GM18507 (cell line): ENCODE measurements around the gene PRKAG3.
"Not testable (repeated sequence)": the region's sequence is repeated elsewhere in the genome, so short reads cannot be mapped to it uniquely, and the experiment has no call there.

Experiments used
- DNase-seq: peaks from one replicate; pipeline ENCODE4 v3.0.0; 2011; ENCODE audit warnings: low read depth; ENCODE audit not compliant: insufficient read length; ENCODE audit errors: extremely low spot score
- FAIRE-seq: peaks from 2 replicates; lab custom pipeline; 2011; peaks lifted over from hg19 to GRCh38; lab: Jason Lieb, UNC

PRKAG3 gene

DNA sequence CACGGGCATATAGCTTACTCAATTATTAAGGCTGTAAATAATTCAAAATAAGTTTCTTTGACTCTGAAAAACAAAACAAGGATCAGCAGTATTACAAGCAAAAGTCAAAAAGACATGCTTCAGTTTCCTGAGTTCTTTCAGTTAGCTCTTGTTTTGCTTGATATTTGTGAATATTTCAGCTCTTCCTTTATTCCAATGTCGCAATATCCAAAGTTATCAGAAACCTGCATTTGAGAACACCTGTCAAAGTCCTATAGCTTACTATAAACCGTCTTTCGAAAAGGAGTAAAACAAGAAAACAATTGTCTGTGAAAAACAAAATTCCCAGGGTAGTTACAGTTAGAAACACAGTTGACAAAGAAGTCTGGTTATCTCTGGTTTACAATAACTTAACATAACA is 34.9 kb downstream of the PRKAG3 start:
- FAIRE-seq, result no peak

DNA sequence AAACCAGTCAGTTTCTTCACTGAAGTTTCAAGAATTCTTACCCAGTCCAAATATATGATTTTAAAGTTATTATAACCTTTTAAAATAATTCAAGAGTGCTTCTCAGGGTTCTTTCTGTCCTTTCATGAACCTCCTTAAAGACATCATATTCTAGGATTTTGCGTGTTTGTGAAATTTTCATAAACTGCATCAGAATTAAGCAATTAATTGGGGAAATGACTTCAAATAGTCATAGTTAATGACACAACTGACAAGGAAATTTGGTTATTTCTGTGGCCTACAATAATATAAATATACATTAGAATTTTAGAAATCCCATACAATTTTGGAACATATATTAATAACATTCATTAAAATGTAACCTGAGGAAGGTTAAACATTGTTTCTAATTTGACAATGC is 39.2 kb downstream of the PRKAG3 start:
- DNase-seq, result no peak
- FAIRE-seq, result no peak

More for the DNA sequence above, 34.9 kb downstream of the PRKAG3 start:
- no peak for DNase-seq

DNA sequence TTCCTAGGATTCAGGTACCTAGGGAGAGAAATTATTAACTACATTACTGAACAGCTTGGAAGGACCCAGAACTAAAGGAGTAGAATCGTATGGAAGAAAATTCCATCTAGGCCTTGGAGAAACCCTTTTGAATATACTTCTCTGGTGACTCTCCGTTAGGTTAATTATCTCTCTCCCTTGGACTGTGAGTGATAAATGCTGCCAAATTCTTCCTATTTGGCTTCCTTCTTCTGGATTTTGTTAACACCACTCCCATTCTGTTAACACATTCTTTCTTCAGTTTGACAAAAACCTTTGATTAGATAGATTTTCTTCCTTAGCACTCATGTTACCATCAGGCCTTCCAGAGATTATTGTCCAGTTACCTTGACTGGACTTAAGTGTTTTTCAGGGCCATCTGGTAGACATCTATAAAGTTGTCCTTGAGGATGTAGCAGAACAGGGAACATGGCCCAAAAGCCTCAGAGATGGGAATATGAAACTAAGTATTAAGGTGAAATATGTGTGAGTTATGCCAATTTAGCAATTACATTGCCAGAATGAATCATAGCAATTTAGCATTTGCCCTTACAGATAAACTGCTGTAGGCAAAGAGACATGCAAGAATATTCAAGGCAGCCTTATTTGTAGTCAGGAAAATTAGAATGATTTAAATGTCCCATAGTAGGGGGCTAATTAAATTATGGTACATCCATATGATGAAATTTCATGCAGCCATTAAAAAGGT is 42.9 kb downstream of the PRKAG3 start:
- DNase-seq, result no peak
- no peak for FAIRE-seq

DNA sequence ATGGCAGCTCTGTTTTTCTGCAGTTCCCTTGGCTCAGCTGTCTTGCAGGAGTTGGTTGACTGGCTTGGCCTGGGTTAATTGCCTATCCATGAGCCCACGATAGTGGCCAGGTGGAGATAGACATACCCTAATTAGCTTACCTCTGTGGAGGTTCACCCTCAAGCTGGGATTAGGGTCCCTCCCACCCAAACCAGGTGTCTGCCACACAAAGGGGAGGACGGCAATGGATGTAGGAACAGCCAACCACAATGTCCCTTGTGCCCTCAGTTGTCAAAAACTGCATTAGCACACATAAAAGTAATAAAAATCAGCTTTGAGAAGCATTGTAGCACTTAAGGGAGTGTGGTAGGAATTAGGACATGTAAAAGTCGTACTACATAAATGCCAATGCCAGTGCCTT is 45.5 kb downstream of the PRKAG3 start:
- DNase-seq (no peak), FAIRE-seq (no peak)

GRCh38 chr2:218785103-218785502 is 46.5 kb downstream of the PRKAG3 start:
- FAIRE-seq, result no peak
- DNase-seq, result no peak

DNA sequence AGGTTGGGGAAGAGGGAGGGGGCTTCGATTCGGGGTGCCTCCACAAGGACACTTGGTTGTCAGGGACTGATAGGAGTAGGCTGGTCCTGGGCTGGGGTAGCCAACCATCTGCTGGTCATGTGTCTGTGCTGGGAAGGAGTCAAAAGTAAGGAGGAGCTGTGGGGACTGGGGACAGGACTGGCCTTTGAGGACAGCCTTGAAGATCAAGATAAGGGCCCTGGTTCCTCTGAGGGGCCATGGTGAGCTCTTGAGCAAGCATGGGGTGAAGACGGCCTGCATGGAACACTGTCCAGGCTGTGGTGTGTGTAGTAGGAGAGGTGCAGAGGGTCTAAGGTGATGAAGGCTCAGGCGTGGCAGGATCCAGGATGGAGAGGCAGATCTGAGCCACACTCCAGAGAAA is 47.9 kb downstream of the PRKAG3 start:
- FAIRE-seq, result no peak
- no peak for DNase-seq

- no peak for FAIRE-seq
These were observed 49.1 kb downstream of the PRKAG3 start for GRCh38 chr2:218782528-218782844.

GRCh38 chr2:218781691-218782527 is 49.7 kb downstream of the PRKAG3 start, which contains the start of gene CYP27A1:
Gene CYP27A1 (plus strand): TSS chr2:218782147. CDS start chr2:218782183, 36 bp downstream.
- no peak for DNase-seq
- FAIRE-seq, result no peak

More at GRCh38 chr2:218782528-218782844, 49.1 kb downstream of the PRKAG3 start:
- no peak for DNase-seq

DNA sequence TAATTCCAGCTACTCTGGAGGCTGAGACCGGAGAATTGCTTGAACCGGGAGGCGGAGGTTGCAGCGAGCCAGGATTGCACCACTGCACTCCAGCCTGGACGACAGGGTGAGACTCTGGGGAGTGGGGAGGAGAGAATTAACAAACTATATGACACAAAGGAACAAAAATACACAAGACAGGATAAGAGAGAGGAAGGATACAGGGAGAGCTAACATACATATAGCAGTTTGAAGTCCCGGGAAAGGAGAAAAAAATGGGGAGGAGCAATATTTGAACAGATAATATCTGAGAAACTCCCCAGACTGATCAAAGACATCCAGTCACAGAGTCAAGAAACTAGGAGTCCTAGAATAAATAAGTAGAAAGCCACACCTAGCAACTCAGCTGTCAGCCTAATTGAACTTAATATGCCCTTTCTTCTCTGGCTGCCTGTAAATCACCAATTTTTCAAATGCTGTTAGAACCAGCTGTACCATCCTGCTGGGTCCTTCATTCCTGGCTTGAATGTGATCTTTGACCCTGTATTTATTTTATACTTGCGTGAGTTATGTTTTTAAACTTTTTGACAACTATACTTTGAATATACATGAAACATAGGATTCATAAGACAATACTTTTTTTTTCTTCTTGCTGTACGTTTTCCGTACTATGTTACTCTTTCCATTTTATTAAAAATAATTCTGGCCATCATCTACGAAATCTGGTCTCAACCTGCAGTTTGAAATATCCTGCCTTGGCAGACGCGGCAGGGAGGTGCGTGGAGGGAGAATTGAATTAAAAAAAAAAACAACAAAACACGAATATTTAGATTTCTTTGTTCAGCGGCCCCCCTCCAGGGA is 50.5 kb downstream of the PRKAG3 start:
- no peak for FAIRE-seq
- DNase-seq, result no peak

GRCh38 chr2:218780046-218780445 is 51.6 kb downstream of the PRKAG3 start:
- FAIRE-seq (no peak), DNase-seq (no peak)

DNA sequence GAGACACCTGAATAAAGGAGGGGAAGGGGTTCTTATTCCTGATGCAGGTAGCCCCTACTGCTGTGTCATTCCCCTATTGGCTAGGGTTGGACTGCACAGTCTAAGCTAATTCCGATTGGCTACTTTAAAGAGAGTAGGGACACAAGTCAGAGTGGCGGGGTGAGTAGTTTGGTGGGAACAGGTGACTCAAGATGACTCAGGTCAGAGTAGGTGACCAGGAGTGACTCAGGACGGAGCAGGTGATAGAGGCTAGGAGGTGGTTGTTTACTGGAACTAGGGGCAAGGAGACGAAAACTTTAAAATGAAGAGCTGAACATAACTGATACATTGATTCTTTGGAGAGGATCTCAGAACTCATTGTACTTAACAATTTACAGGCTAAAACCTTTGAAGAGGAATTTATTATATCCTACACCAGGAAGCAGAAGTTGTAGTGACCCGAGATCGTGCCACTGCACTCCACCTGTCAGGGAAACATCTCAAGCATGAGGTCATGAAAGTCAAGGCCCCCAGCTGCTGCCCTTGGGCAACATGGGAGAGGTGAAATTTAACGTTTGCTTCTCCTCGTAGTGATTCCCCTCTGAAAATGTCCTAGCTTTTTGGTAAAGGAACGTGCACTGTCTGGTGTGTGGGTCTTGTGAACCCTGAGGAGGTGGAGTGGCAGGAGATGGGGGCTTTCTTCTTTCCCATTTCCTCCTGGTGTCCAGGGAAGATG is 54.2 kb downstream of the PRKAG3 start:
- FAIRE-seq (no peak), DNase-seq (no peak)

- DNase-seq (no peak), FAIRE-seq (no peak)
These were observed 55.1 kb downstream of the PRKAG3 start for GRCh38 chr2:218776488-218776887.

- no peak for DNase-seq
- FAIRE-seq, result no peak
These were observed 57.7 kb downstream of the PRKAG3 start for GRCh38 chr2:218773881-218774280.

GRCh38 chr2:218772759-218773158 is 58.8 kb downstream of the PRKAG3 start:
- not testable (repeated sequence) for FAIRE-seq, DNase-seq
